COLO668 (cell line): ENCODE measurements around the gene GTF3C5.
"Not testable (repeated sequence)": the region's sequence is repeated elsewhere in the genome, so short reads cannot be mapped to it uniquely, and the experiment has no call there.

Source experiments
- DNase-seq: peaks from one replicate; lab custom pipeline; 2025; ENCODE audit not compliant: unreplicated experiment; lab: John Stamatoyannopoulos, UW

Gene GTF3C5

GRCh38 chr9:133030317-133031129, at the start of gene GTF3C5:
Gene GTF3C5, plus strand, starts transcription at chr9:133030997. Its CDS starts 15 bp downstream, at chr9:133031012.
- peak; percentile 93 for DNase-seq

DNA sequence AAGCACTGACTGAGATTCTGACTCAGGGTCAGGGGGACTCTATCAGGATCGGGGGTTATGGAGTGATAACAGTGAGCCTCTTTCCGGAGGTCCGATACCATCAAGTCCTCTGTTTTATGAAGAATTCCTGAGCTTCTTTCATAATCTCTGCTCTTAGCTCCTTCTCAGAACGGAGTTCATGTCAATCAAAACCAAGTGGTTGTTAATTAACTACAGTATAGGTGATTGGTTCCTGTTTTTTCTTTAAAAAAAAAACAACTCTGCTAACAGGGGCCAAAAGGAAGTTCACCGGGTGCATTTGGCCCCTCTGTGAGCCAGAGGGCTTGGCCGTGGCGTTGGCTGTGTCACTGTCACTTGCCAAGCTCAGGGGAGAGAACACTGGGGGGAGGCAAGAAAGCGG, 48.3 kb upstream of the GTF3C5 start:
- no peak for DNase-seq

DNA sequence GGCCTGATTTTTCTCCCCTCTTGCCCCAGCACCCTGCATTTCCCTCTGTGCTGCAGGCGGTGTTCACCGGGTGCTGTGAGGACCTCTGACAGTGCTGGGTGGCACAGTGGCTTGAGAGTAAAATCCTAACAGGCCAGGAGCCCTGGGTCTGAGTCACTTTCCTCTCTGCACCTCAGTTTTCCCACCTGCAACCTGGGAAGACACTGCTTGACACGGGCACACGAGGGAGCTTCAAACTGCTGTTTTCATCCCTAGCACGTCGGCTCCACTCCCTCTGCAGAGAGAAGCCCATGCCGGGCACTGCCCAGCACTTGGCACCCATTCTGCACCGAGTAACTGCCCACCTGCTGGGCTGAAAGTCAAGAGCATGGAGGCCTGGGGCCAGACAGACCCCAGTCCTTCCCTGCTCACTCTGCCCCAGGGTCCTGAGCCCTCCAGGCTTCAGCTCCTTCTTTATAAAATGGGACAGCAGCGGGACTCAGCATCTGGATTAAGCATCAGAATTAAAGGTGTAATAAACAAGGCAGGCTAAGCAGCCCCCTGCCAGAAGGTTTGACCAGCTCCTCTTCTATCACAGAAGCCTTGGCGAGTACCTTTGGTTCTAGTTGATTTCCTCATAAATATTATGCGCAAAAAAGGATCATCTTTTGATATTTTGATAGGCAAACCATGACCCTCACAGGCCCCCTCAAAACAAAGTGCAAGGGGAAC, 47.2 kb upstream of the GTF3C5 start:
- no peak for DNase-seq

DNA sequence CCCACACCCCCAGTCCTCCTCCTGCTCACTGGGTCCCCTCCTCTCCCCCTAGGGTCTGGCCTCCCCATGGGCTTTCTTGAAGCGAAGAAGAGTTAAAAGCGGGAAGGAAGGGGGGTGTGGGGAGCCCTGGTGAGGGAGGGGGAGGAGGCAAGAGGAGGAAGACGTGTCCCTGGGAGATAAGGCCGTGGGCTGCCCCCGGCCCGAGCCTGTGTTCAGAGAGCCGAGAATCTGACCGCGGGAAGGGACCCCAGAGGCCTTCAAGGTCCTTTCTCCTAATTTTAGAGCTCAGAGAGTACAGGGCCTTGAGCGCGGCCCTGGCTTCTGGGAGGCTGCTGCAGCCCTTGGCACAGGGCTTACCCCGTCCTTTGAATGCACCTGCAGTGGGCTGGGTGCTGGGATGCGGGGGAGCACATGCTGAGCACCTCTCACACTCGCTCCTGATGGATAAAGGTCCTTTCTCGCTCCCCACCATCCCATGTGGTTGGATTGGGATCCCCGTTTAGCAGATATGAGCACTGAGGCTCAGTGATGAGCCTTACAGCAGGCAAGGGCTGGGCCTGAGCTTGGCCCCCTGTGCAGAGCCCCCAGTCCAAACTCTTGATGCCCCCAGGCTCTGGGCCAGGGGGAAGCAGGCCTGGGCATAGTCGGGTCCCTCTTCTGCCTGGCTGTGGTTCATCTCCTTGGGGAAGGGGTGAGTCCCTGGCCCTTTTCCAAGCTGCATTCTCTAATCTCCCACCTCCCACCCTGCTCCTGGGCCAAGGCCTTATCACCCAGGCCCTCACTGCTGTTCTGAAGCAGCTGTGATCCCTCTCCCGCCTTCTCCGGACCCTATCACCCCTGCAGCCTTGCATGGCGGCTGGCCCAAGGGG, 46.4 kb upstream of the GTF3C5 start:
- DNase-seq, result no peak

GRCh38 chr9:132985071-132985350, 45.8 kb upstream of the GTF3C5 start:
- DNase-seq, result no peak

DNA sequence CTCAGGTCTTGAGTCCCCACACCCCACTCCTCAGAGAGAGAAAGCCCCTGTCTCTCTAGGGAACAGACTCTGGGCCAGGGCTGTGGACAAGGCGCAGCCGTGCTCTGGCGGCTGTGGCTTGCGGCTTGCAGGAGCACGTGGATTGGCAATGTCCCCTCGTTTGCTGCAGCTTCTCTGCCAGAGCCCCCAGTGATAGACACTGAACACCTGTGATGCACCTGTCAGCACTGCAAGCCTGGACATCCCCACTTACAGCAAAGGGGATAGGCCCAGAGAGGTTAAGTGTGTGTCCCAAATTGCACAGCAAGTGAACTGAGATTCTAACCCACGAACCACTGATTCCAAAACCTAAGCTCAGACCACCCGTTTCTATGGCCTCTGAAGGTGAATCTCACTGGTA, 45.3 kb upstream of the GTF3C5 start:
- no peak for DNase-seq

DNA sequence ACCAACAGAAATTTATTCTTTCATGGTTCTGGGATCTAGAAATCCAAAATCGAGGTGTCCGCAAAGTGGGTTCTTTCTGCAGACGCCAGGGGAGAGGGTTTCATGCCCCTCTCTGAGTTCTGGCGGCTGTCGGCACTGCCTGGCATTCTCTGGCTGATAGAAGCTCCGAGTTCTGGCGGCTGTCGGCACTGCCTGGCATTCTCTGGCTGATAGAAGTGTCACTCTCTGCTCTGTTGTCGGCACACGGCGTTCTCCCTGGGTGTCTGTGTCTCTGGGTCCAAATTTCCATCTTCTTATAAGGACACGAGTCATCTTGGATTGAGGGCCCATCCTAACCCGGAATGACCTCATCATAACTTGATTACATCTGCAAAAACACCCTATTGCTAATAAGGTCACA, 44.7 kb upstream of the GTF3C5 start:
- DNase-seq, result no peak

- no peak for DNase-seq
These were observed 43.9 kb upstream of the GTF3C5 start for GRCh38 chr9:132986640-132987620.

- DNase-seq, result no peak
These were observed 42.4 kb upstream of the GTF3C5 start for GRCh38 chr9:132988244-132989013.

GRCh38 chr9:132989014-132989310, 41.8 kb upstream of the GTF3C5 start:
- DNase-seq, result no peak

GRCh38 chr9:132989414-132989996, 41.3 kb upstream of the GTF3C5 start:
- peak; percentile 58 for DNase-seq

DNA sequence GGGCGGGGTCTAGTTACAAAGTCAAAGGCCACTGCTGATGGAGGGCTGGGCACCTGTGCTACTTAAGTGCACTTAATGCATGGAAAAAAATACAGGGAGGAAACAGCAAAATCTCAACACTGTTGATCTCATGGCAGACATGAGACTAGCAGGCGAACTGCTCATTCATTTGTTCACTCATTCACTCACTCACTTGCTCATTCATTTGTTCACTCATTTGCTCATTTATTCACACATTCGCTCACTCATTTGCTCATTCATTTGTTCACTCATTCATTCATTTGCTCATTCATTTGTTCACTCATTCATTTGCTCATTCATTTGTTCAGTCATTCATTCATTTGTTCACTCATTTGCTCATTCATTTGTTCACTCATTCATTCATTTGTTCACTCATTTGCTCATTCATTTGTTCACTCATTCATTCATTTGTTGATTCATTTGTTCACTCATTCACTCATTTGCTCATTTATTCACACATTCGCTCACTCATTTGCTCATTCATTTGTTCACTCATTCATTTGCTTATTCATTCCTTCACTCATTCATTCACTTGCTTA, 40.7 kb upstream of the GTF3C5 start:
- not testable (repeated sequence) for DNase-seq

GRCh38 chr9:132990781-132991180, 40.0 kb upstream of the GTF3C5 start:
- peak; percentile 75 for DNase-seq

- DNase-seq, result no peak
These were observed 39.2 kb upstream of the GTF3C5 start for GRCh38 chr9:132991351-132992300.

DNA sequence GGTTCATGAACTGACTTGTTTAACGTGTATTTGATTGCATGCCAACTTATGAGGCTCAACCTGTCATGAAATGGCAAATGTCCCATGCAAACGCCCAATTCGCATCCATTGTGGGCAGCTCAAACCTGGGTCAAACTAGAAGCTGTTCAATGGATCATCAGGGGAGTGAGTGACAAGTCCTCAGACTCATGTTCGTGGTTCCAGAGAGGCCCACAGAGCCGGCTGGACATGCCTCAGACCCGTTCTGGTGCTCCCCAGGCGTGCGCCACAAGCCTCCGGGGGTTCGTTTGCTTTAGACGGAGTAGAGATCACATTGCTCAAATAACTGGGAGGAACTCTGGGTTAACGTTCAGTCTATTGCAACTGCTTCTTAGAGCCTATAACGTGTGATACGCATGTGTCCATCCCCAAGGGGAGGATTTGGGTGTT, 37.3 kb upstream of the GTF3C5 start:
- no peak for DNase-seq

DNA sequence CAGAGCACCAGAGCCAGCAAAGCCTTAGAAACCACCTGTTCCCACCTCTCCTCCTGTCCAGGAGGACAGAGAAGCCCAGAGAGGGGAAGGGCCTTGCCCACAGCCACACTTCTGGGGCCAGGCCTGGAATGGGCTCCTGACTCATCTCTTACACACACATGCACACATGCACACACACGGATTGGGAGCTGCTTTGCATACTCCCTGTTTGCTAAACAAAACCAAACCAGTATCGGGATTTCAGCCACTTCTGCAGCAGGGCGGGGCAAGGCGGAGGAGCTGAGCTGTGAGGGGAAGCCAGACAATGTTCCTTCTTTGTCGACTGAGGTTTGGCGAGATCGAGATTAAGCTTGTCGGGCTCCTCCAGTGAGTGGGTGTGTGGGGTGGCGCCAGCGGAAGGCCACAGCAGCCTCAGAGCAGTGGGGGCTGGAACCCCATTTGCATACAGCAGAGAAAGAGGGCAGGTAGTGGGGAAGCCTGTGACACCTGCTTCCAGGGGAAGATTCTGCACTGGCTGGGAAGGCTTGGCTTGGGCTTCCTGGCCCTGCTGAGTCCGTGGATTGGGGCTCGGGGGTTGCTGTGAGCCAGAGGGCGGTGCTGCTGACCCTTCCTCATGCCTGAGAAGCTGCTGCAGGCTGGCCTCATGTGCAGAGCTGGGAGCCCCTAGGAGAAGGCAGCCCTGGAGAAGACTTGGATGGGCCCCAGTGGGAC, 36.2 kb upstream of the GTF3C5 start:
- peak; percentile 68 for DNase-seq

- no peak for DNase-seq
These were observed 35.7 kb upstream of the GTF3C5 start for GRCh38 chr9:132995121-132995420.

DNA sequence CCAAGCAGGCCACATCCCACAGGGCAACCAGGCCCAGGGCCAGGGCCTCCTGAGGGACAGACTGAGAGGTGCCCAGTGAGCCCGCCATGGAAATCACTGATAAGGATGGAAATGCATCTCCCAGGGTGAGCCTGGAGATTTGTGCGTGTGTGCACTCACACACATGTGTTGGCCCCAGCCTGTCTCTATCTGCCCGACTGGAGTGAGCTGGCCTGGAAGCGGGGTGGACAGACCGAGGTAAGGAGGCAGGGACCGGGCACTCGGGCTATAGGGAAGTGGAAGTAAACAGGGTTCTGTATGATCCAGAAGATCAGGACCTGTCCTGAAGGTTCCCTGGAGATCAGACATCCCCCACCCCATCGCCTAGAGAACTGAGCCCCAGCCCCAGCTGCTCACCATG, 34.9 kb upstream of the GTF3C5 start:
- no peak for DNase-seq
